DOHH2 (cell line): Measurements from ENCODE around the gene DRD1.

ENCODE experiments used
- H3F3A ChIP-seq: fragments of 200-600 bp; sonication (generic), shearing (Covaris generic); 2 replicates; pipeline ENCODE4 v1.6.0; 2016; ENCODE audit warnings: antibody characterized with exemption, mild to moderate bottlenecking; ENCODE audit not compliant: control insufficient read depth, insufficient read depth
- H3K27ac ChIP-seq: fragments of 200-600 bp; sonication (generic); 2 replicates; pipeline ENCODE4 v1.5.1; 2014; ENCODE audit warnings: low read depth, mild to moderate bottlenecking, low read length, moderate library complexity
- H3K27me3 ChIP-seq: fragments of 200-600 bp; sonication (generic); 2 replicates; pipeline ENCODE4 v1.6.1; 2014; ENCODE audit warnings: mild to moderate bottlenecking, low read length, mixed read lengths; ENCODE audit not compliant: control insufficient read depth
- H3K36me3 ChIP-seq: fragments of 200-600 bp; sonication (generic); 2 replicates; pipeline ENCODE4 v1.6.1; 2014; ENCODE audit warnings: mild to moderate bottlenecking, low read length, moderate library complexity, mixed read lengths; ENCODE audit not compliant: control insufficient read depth
- H3K4me1 ChIP-seq: fragments of 200-600 bp; sonication (generic); 2 replicates; pipeline ENCODE4 v1.6.1; 2014; ENCODE audit warnings: mild to moderate bottlenecking, low read length, mixed read lengths; ENCODE audit not compliant: control insufficient read depth
- H3K4me2 ChIP-seq: fragments of 200-600 bp; sonication (generic); 2 replicates; pipeline ENCODE4 v1.6.0; 2014; ENCODE audit warnings: mild to moderate bottlenecking, low read length, moderate library complexity
- H3K4me3 ChIP-seq: fragments of 200-600 bp; sonication (generic); 2 replicates; pipeline ENCODE4 v1.5.1; 2014; ENCODE audit warnings: mild to moderate bottlenecking, low read length, mixed read lengths
- H3K79me2 ChIP-seq: fragments of 200-600 bp; sonication (generic); 2 replicates; pipeline ENCODE4 v1.6.1; 2014; ENCODE audit warnings: mild to moderate bottlenecking, low read length, mixed read lengths; ENCODE audit not compliant: control insufficient read depth
- H3K9me2 ChIP-seq: fragments of 200-600 bp; sonication (generic); replicated peaks from 2 replicates; pipeline ENCODE4 v1.6.1; 2014; ENCODE audit warnings: mild to moderate bottlenecking, low read length, mixed read lengths; ENCODE audit not compliant: control insufficient read depth
- H3K9me3 ChIP-seq: fragments of 200-600 bp; sonication (generic); 2 replicates; pipeline ENCODE4 v1.6.1; 2014; ENCODE audit warnings: antibody characterized with exemption, low read length, mixed read lengths; ENCODE audit not compliant: control insufficient read depth, insufficient read depth
- H4K20me1 ChIP-seq: fragments of 200-600 bp; sonication (generic); 2 replicates; pipeline ENCODE4 v1.6.0; 2014; ENCODE audit warnings: low read depth, mild to moderate bottlenecking, antibody characterized with exemption, low read length, moderate library complexity; ENCODE audit not compliant: control insufficient read depth, insufficient read depth
- EZH2phosphoT487 ChIP-seq: fragments of 200-600 bp; sonication (generic); IDR thresholded peaks from 2 replicates; pipeline ENCODE4 v1.6.1; 2017; ENCODE audit warnings: borderline replicate concordance, mild to moderate bottlenecking, antibody characterized with exemption, low read length, moderate library complexity, mixed read lengths
- TF ChIP-seq, protein P1 (sequence below): fragments of 200-600 bp; sonication (generic); IDR thresholded peaks from one replicate; pipeline ENCODE4 v1.5.1; 2014; ENCODE audit warnings: antibody characterized with exemption, mild to moderate bottlenecking, low read depth, low read length; ENCODE audit not compliant: poor library complexity, severe bottlenecking

Gene DRD1

GRCh38 chr5:175485631-175486030, 41.6 kb upstream of the DRD1 start:
- H3K27me3 ChIP-seq, result no peaks in the 10 kb centered on the region
- H3K27ac ChIP-seq, result no peak overlapping the region
- H3K9me2 ChIP-seq, result no peaks in the 10 kb centered on the region
- H4K20me1 ChIP-seq, result peaks cover 44% of the 10 kb centered on the region
- no peaks in the 10 kb centered on the region for H3K9me3 ChIP-seq
- H3K79me2 ChIP-seq, result peaks cover 100% of the 10 kb centered on the region
- no peak overlapping the region for H3K4me2 ChIP-seq
- H3K4me1 ChIP-seq, result peaks cover 3% of the 10 kb centered on the region
- peaks cover 92% of the 10 kb centered on the region for H3K36me3 ChIP-seq
- no peak overlapping the region for H3K4me3 ChIP-seq
- H3F3A ChIP-seq, result no peaks in the 10 kb centered on the region
- no peak for TF ChIP-seq EZH2phosphoT487
- TF ChIP-seq, protein P1, sequence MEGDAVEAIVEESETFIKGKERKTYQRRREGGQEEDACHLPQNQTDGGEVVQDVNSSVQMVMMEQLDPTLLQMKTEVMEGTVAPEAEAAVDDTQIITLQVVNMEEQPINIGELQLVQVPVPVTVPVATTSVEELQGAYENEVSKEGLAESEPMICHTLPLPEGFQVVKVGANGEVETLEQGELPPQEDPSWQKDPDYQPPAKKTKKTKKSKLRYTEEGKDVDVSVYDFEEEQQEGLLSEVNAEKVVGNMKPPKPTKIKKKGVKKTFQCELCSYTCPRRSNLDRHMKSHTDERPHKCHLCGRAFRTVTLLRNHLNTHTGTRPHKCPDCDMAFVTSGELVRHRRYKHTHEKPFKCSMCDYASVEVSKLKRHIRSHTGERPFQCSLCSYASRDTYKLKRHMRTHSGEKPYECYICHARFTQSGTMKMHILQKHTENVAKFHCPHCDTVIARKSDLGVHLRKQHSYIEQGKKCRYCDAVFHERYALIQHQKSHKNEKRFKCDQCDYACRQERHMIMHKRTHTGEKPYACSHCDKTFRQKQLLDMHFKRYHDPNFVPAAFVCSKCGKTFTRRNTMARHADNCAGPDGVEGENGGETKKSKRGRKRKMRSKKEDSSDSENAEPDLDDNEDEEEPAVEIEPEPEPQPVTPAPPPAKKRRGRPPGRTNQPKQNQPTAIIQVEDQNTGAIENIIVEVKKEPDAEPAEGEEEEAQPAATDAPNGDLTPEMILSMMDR, result no peak

DNA sequence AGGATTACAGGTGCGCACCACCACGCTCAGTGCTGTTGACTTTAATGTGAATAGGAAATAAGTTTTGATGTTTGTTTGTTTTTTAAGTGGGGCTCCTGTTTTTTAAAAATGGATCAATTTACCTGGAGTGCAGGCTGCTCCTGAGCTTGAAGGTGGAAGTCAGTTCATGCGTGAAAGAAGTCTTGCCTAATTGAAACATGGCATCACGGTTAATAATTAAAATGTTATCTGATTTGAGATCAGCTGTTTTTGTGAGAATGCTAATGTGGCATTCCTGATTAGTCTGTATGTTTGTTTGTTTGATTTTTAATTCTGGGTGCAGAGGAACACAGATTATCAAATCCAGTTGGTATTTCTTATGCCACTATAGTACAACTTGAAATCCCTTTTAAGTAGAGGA, 40.8 kb upstream of the DRD1 start:
- H3K9me3 ChIP-seq, result no peaks in the 10 kb centered on the region
- H3K4me2 ChIP-seq, result no peak overlapping the region
- TF ChIP-seq, protein P1, result no peak
- no peak for TF ChIP-seq EZH2phosphoT487
- H3K4me1 ChIP-seq, result peaks cover 11% of the 10 kb centered on the region
- peaks cover 44% of the 10 kb centered on the region for H4K20me1 ChIP-seq
- no peak overlapping the region for H3K4me3 ChIP-seq
- no peak overlapping the region for H3K27ac ChIP-seq
- H3K36me3 ChIP-seq, result peaks cover 92% of the 10 kb centered on the region
- no peaks in the 10 kb centered on the region for H3F3A ChIP-seq
- H3K79me2 ChIP-seq, result peaks cover 100% of the 10 kb centered on the region
- H3K27me3 ChIP-seq, result no peaks in the 10 kb centered on the region
- H3K9me2 ChIP-seq, result no peaks in the 10 kb centered on the region

DNA sequence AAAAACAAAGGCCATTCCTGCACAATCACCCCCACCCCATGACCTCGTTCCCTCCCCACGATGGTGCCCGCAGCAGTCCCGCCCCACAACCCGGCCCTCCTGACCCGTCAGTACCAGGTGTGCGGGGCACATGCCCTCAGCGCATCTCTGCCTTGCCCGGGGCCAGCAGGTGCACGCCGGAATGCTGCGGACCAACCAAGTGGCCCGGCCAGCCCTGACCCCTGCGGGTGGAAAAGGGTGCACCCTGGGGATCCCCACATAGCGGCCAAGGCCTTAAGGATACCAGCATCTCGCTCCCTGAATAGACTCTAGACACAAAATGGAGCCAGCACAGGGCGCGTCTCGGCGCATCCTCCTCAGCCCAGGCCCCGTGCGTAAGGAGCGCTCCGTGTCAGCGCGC, 40.3 kb upstream of the DRD1 start:
- Histone ChIP-seq H3K79me2 (peaks cover 100% of the 10 kb centered on the region), H3K27me3 (no peaks in the 10 kb centered on the region), H3K36me3 (peaks cover 92% of the 10 kb centered on the region), H4K20me1 (peaks cover 45% of the 10 kb centered on the region), H3F3A (no peaks in the 10 kb centered on the region), H3K27ac (no peak overlapping the region), H3K9me2 (no peaks in the 10 kb centered on the region), H3K4me3 (no peak overlapping the region), H3K4me2 (no peak overlapping the region), H3K9me3 (no peaks in the 10 kb centered on the region), H3K4me1 (peaks cover 16% of the 10 kb centered on the region)
- TF ChIP-seq, protein P1, result no peak
- TF ChIP-seq EZH2phosphoT487, result no peak
